Lower leg skin (tissue), 3 donors: ENCODE measurements around the gene ARMC5.

Source experiments
- POLR2A ChIP-seq, 2 donors: fragments of 450-650 bp; IDR thresholded peaks; one replicate each; pipeline ENCODE4 v1.6.1; 2016 to 2017; ENCODE audit warnings: antibody characterized with exemption in 2 of 2, mild to moderate bottlenecking in 1 of 2, moderate library complexity in 1 of 2
- TF ChIP-seq, protein P1 (sequence below), 3 donors: fragments of 450-650 bp; IDR thresholded peaks; one replicate each; pipeline ENCODE4 v1.5.1; 2016; ENCODE audit warnings: antibody characterized with exemption in 3 of 3, mild to moderate bottlenecking in 3 of 3, moderate library complexity in 2 of 3

DNA sequence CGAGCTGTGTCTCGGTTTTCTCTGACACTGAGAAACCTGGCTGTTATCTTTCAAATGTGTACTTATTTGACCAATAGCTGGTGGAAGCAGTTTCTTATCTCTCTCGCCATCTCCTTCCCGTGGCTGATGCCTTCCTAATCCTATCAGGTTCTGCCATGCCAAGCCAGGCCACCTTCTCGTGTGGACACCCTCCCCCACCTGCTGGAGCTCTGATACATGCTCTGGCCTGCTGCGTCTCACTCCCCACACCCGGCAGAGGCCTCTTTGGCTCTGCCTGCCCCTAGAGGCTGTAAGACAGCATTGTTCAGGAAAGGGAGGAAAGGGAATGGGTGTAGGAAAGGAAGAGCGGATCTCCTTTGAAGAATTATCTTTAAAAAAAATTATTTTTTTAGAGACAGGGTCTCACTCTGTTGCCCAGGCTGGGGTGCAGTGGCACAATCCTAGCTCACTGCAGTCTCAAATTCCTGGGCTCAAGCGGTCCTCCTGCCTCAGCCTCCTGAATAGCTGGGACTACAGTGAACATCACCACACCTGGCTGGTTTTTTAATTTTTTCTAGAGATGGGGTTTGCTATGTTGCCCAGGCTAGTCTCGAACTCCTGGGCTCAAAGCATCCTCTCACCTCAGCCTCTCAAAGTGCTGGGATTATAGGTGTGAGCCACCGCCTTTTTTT, 7.5 kb upstream of the ARMC5 start:
- TF ChIP-seq, protein P1, sequence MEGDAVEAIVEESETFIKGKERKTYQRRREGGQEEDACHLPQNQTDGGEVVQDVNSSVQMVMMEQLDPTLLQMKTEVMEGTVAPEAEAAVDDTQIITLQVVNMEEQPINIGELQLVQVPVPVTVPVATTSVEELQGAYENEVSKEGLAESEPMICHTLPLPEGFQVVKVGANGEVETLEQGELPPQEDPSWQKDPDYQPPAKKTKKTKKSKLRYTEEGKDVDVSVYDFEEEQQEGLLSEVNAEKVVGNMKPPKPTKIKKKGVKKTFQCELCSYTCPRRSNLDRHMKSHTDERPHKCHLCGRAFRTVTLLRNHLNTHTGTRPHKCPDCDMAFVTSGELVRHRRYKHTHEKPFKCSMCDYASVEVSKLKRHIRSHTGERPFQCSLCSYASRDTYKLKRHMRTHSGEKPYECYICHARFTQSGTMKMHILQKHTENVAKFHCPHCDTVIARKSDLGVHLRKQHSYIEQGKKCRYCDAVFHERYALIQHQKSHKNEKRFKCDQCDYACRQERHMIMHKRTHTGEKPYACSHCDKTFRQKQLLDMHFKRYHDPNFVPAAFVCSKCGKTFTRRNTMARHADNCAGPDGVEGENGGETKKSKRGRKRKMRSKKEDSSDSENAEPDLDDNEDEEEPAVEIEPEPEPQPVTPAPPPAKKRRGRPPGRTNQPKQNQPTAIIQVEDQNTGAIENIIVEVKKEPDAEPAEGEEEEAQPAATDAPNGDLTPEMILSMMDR (IDR thresholded peaks at IDR 0.05), result peak in 1 of 3 donors; percentile 28
- TF ChIP-seq POLR2A (IDR thresholded peaks at IDR 0.05), result no peak
